Right kidney (tissue), 1 donor: ENCODE results near the gene AURKB.
A peak's percentile ranks its signal among the peaks of the same experiment; 100 is the strongest.
"Not testable (repeated sequence)": the region's sequence is repeated elsewhere in the genome, so short reads cannot be mapped to it uniquely, and the experiment has no call there.

Experiments used
- DNase-seq: peaks from one replicate; pipeline ENCODE4 v3.0.0-alpha.2; 2016

The AURKB gene

DNA sequence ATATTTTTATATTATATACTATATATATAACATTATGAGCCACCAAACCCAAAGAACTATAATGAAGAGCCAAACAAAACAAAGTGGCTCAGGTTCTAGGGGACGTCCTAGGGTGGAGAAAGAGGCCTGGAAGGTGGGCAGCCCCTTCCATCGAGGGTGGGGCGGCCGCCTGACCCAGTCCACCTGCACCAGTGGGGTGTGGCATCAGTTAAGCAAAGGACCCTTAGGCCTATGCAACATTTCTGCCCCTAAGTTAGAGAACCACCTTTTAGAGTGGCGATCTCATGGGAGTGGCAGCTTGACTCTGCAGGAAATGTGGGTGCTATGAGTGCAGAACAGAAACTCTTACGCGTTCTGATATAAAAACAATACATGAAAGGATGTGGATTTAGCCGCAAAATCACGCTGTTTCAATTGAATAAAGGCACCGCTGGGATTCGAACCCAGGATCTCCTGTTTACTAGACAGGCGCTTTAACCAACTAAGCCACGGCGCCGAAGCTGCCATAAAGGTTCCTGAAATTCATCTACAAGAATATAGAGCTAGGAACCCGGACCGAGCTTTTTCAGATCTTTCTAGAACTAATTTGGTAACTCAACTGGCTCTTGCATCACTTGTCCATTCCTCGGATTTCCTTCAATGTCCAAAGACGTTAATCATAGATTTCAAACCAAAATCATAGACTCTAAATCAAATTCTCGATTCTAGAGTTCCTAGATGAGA is 15.6 kb upstream of the AURKB start:
- no peak for DNase-seq

DNA sequence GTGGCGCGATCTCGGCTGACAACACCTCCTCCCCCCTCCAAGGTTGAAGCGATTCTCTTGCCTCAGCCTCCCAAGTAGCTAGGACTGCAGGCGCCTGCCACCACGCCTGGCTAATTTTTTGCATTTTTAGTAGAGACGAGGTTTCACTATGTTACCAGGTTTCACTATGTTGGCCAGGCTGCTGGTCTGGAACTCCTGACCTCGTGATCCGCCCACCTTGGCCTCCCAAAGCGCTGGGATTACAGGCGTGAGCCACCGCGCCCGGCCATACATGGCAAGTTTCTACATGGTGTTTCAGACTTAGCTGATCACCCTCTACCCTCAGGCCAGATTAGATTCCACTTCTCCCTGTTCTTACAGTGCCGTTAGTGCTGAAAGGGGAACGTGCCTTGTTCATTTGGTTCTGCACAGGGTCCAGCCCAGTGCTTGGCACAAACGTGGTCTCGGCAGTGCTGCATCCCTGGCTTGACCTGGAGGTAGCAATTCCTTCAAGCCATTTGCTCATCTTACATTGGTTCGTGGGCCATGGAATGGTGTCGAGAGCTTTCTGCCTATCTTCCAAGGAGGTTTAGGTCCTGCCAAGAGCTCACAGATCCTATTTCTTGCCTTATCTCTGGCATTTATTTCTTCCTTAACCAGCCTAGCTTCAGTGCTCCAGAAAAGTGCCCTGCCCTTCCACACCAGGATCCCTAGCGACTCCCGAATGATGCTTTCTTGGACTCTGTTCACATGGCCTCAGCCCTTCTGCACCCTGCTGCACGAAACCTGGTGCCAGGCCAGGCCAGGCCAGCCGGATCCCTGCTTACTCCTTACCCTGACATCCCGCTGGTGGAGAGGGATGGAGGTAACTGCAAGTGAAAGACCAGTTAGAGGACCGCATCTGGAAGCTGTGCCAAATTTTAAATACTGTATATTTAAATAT is 14.8 kb upstream of the AURKB start:
- no peak for DNase-seq

DNA sequence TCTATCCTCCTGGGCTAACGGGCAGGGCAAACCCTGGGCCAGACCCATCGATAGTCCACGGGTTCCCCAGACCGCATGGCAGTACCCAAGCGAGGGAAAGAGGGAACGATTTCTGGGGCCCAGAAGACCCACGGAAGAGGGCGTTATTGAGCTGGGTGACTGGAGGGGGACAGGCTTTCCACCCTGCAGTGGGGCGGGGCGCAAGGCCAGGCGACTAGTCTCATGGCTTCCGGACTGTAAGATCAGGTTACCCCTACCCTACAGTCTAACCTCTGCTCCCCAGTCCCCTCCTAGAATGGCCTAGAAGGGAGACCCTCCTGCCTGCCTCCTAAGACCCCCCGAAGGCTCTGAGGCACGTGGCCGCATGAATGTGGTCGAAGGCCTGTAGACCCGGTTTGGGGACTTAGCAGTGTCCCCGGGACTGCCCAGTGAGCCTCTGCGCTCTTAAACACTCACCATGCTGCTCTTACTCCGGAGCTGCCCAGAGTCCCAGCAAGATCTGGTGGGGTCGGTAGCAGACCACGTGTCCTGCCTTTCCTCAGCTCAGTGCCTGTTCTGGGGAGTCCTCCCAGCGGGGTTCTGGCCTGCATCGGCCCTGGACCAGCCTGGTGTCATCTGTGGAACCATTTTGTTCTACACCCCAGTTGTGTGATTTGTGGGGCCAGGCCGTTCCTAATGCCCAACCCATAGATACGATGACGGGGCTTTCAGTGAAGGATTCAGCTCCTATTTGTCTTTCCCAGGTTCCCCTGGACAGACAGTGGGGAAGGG is 13.2 kb upstream of the AURKB start:
- no peak for DNase-seq

DNA sequence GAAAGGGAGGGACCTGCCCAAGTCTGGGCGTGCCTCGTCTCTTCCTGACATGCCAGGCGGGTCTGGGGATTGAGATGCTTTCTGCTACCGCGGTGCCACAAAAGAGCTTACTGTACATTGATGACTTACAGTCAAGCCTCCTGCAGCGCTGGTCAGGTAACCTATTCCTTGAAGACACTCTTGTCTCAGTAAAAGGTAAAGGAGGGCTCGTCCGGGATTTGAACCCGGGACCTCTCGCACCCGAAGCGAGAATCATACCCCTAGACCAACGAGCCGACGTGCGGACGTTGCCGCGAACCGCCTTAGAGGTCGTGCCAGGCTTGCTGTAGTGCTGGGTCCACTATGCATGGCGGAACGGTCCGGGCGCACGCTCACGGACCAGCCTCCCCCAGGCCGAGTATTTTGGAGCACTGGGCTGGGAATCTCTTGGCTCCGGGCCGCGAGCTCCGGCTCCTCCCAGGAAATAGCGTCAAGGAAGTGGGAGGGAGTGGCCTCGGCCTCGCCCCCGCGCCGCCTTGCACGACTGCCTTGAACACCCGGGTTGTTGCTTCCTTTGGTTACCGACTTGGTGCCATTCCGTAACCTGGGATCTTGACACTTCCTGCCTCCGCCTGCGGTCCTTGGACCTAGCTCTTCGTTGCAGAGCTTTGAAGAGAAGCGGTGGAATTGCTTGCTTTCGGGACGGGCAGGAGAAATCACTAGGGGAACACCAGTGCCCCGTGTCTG is 12.4 kb upstream of the AURKB start:
- peak; percentile 94 for DNase-seq

DNA sequence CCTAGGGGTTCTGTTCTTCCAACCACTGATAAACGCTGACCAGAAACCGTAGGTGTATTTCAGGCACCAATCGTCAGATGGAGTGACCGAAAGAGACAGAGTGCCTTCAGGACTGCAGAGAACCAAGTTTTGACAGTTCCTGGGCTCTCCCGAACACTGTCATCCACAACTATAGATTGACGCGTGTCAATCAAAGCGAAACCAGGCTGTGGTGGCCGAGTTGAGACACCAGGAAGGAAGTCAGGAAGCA is 11.9 kb upstream of the AURKB start:
- no peak for DNase-seq

DNA sequence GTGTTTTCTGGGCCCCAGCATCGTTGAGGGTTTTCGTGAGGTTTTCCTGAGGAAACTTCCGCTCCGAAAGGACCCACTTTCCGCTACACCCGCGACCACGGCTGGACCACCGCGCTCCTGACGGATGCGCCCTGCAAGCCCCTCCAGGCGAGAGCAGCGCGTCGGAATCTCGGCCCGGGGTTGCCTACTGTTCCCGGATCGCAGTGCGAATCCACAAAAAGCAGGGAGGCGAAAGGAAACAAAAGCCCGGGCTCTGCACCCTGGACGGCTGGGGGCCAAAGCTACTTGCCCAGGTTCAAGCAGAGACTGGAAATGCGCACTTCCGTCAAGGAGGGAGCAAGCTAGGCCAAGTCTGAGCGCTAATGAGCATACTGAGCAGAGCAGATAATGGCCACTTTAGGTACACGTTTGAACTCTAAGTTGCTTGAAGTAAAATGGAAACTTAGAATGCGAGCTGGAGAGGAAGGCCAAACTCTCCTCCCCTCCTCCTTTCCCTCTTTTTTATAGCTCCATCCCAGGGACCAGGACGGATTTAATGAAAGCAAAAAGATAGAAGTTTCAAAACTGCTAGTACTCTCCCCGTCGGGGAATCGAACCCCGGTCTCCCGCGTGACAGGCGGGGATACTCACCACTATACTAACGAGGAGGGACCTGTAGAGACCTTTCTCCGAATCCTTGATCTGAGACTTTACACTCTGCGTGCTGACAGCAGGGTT is 11.4 kb upstream of the AURKB start:
- peak; percentile 98 for DNase-seq

DNA sequence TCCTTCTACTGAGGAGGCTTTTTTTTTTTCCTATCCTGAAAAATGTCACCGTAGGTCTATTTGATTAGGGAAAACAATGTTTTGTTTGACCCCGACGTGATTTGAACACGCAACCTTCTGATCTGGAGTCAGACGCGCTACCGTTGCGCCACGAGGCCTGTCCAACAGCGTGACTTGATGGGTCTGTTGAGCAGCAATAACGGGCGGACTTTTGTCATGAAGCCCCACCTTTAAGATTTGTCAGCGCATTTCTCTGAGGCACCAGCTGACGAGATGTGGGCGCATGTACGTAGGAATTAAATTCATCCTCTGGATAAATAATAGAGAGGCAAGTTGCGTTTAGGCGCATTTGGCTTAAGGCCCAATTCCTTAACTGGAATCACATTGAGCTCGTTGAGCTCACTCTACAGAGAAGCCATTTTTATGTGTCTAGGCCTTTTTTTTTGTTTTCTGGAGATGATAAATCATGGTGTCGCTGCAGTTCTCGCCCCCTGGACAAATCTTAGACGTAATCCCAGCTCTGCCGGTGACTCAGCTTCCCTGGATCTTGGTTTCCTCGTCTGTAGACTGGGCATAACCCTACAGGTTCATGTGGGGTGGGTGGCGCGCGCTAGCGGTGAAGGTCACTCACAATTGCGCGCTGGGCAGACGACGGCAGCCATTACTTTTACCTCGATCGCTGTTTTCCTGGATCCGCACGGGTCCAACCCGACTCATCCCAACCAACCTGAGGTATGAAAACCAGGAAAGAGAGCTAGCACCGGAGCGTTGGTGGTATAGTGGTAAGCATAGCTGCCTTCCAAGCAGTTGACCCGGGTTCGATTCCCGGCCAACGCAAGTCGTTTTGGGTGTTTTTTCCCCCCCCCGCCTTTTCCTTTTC is 10.6 kb upstream of the AURKB start:
- DNase-seq: peak; percentile 95

DNA sequence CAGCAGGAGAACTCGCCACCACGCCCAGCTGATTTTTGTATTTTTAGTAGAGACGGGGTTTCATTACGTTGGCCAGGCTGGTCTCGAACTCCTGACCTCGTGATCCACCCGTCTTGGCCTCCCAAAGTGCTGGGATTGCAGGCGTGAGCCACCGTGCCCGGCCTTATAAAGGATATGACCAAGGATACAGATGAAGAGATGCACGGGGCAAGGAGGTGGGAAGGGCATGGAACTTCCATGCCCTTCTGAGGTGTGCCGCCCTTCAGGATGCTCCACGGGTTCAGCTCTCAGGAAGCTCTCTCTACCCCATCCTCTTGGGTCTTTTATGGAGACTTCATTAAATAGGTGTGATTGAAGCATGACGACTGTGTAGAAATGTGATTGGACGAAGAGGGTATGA is 3.6 kb upstream of the AURKB start:
- DNase-seq: not testable (repeated sequence)

DNA sequence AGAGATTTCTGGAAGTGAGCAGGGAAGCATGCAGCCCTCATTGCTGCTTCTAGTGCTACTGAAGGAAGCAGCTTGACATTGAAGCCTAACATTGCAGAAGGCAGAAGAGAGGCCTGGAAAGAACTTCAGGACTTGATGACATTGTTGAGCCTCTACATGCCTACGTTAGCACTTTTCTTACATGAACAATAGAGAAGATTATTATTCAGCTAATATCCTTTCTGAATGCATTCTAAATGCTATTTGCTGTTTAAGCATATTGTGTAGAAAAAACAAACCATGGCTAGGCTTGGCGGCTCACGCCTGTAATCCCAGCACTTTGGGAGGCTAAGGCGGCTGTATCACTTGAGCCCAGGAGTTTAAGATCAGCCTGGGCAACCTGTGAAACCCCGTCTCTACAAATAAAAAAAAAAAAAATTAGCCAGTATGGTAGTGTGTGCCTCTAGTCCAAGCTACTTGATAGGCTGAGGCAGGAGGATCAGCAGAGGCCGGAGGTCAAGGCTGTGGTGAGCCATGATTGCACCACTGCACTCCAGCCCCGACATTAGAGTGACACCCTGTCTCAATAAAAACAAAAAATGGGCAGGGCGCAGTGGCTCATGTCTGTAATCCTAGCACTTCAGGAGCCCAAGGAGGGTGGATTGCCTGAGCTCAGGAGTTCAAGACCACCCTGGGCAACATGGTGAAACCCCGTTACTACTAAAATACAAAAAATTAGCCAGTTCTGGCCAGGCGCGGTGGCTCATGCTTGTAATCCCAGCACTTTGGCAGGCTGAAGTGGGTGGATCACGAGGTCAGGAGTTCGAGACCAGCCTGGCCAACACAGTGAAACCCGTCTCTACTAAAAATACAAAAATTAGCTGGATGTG is 2.2 kb upstream of the AURKB start:
- DNase-seq: no peak

DNA sequence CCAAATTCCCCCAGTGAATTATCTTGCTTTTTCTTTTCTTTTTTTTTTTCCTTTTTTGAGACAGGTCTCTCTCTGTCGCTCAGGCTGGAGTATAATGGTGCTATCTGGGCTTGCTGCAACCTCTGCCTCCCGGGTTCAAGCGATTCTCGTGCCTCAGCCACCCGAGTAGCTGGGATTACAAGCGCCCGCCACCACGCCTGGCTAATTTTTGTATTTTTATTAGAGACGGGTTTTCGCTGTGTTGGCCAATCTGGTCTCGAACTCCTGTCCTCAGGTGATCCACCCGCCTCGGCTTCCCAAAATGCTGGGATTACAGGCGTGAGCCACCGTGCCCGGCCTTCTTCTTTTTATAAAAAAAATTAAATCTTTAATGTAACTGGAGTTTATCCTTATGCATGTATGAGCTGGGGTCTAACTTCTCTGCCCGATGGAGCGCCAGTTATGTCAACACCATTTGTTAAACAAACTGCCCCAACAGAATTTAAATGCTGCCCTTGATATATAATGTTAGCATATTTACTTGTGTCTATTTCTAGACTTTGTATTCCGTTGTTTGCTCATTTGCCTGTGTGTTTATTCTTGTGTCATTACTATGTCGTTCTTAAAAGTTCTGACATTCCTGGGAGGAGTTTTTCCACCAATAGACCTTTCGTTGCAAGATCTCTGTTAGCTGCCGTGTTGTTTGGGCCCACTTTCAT is 535 bp upstream of the AURKB start:
- DNase-seq: no peak

DNA sequence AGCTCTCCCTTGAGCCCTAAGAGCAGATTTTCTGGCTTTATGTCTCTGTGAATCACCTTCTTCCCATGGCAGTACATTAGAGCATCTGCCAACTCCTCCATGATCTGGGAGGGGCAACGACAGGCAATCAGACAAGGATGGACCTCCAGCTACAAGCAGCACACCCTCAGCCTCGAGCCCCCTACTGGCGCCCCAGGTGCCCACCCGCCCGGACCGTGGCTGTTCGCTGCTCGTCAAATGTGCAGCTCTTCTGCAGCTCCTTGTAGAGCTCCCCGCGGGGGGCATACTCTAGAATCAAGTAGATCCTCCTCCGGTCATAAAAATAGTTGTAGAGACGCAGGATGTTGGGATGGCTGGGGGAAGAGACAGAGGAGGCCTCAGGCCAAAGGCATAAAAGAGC is 3.8 kb downstream of the AURKB start:
- no peak for DNase-seq

DNA sequence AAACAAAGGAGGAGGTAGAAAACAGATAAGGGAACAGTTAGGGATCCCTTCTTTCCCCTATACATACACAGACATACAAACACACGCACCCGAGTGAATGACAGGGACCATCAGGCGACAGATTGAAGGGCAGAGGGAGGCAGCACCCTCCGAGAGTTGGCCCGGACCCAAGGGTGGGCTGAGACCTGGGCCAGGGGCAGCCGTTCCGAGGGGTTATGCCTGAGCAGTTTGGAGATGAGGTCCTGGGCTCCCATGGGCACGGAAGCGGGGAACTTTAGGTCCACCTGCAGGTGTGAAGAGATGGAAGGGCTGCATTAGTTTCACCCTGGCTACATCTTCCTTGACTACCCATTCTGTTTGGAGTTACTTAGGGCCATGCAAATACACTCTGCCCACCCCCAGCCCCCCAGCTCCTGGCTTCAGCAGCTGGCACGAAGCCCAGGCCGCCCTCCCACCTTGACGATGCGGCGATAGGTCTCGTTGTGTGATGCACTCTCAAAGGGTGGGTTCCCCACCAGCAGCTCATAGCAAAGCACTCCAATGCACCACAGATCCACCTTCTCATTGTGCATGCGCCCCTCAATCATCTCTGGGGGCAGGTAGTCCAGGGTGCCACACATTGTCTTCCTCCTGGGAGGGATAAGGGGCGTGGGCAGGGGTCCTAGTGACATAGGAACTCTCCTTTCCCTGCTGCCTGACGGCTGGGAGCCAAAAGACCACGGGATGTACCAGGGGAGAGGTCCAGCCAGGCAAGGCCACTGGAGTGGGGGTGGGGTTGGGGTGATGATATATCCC is 5.4 kb downstream of the AURKB start:
- no peak for DNase-seq

DNA sequence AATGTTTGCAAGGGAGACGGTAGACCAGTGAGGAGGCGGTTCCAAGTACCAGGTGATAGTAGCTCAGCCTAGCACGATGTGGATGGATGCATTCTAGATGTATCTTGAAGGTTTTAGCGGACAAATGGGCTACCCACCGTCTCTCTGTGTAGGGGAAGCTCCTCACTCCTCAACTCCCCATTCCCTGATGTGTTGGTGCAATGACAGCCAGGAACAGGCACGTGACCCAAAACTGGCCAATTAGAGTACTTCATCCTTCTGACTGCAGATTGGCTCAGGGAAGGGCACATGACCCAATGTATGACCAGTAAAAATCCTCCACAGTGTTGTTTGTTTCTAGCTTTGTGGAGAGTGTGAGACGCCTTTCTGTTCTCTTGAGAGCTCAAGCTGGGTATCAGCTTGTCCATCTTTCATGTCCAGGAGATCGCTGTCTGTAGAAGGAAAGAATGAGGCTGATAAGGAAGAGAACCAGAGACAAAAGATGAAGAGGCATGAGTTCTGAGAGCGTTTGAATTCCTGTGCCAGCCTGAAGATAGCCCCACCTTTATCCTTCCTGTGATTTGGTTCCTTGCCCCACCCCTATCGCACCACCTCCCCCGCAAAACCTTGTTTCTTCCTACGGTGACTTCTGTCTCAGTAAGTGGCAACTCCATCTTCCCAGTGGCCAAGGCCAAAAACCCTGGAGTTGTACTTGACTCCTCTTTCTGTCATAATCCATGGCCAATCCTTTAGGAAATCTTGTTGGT is 18.1 kb downstream of the AURKB start:
- peak; percentile 65 for DNase-seq

DNA sequence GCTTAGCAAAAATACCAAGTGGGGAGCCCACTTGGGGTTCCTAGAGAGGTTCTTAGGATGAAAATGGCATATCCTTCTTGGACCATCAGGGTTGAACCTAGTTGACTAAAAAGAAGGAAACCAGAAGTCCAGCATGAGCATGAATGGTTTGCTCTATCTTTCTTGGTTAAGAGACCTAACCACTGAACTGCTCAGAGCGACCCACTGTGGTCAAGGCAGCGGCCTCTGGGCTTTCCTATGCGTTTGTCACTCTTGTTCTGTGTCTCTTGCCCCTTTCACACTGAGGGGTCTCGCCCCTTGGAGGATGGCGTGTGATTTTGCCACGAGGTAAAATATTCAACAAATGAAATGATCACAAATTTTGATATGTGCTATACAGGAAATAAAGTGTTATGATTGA is 19.9 kb downstream of the AURKB start:
- DNase-seq: no peak

DNA sequence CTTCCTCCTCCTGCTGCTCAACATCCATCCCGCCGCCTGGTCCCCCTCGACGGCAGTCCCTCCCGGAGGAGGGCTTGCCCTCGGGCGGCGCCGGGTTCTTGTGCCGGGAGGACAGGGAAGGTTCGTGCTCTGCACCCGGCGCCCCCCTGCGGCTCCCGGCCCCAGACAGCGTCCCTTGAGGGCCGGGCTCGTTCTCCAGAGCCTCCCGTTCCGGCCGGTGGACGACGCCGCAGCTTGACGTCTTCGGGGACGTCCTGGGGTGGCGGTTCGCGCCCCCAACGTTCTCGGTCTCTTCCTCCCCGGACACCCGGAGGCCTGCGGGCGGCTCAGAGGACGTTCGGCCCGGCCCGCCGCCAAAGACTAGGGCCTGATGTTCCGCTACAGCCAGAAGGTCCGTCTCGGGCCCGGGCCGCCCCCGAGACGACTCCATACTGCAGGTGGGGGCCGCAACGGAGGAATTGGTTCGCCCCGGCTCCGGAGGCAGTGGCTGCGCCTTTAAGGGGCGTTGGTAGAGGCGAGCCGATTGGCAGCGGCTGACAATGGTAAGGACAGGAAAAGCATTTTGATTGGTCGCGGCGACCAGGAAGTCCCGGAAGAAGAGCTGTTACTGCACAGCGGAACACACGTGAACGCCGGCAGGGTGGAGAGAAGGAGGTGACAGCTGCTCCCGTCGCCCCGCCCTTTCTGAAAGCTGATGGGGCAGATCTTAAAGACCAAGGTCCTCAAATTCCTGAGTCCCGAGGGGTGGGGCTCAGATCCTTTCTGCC is 20.5 kb downstream of the AURKB start, which contains the start of gene BORCS6:
Gene BORCS6, minus strand, starts transcription at position 470 of the 767 bp plus-strand sequence. Its CDS starts 40 bp downstream, at position 430.
- DNase-seq: peak; percentile 96

DNA sequence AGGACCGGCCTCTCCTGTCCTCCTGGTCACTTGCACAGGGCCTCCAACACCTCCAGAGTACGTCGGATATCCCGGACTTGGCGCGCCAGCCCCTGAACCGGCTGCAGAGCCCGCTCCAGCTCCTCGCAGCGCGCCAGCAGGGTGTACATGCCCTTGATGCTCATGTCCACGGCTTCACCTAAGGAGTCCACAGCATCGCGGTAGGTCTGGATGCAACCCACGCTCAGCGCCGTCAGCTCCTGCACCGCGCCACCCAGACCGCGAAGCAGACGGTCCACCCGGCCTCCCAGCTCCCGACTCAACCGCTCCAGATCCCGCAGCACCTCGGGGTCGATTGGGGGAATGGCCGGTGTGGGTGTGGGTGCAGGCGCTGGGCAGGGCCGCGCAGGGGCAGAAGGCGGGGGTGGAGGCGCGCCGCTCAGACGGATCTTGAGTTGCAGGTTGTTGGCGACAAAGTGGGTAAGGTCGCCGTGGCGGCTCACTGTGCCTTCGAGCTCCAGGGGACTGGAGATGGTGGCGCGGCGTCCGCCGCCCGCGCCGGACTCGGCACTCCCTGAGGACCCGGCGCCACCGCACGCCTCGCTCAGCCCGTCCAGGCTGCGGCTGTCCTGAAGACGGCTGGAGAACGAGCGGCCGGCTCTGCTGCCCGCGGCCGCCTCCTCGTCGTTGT is 21.2 kb downstream of the AURKB start:
- DNase-seq: no peak
